MCF 10A (cell line): Measurements from ENCODE around the gene LHFPL2. TPM values are rescaled to one million over a fixed set of nuclear protein-coding genes. Genes with fewer than 3 reads are reported as not detected.

Experiments
- BruUV-seq: library from RNA; stranded (reverse); fragments of 400-500 nt; replicated peaks from 2 replicates; lab custom pipeline; 2021; lab: Mats Ljungman, UMichigan
- CTCF ChIA-PET: fragments of 300-600 bp; sonication (Branson Sonifier 250); formaldehyde crosslinking; extraction: SDS; loops from one replicate; lab custom pipeline; 2021; ENCODE audit warnings: antibody characterized with exemption, inconsistent platforms; lab: Yijun Ruan, JAX
- POLR2A ChIA-PET: fragments of 300-600, 350-650 bp; sonication (Branson Sonifier 250); formaldehyde crosslinking; extraction: SDS; loops from one replicate; lab custom pipeline; 2020; ENCODE audit warnings: antibody characterized with exemption, inconsistent platforms; lab: Yijun Ruan, JAX
- DNase-seq: peaks from one replicate; pipeline ENCODE4 v3.0.0-alpha.2; 2018; ENCODE audit not compliant: unreplicated experiment
- H3K27ac Mint-ChIP-seq: one replicate; pipeline ENCODE4 v1.8.0; 2022; ENCODE audit warnings: mild to moderate bottlenecking, low read depth, mixed read lengths; ENCODE audit not compliant: unreplicated experiment
- H3K27me3 Mint-ChIP-seq: one replicate; pipeline ENCODE4 v1.8.0; 2022; ENCODE audit warnings: mixed read lengths; ENCODE audit not compliant: insufficient read depth, unreplicated experiment
- H3K36me3 Mint-ChIP-seq: one replicate; pipeline ENCODE4 v1.8.0; 2022; ENCODE audit warnings: mild to moderate bottlenecking, moderate library complexity, mixed read lengths; ENCODE audit not compliant: insufficient read depth, unreplicated experiment
- H3K4me1 Mint-ChIP-seq: one replicate; pipeline ENCODE4 v1.8.0; 2022; ENCODE audit warnings: mixed read lengths; ENCODE audit not compliant: insufficient read depth, unreplicated experiment
- H3K4me3 Mint-ChIP-seq: one replicate; pipeline ENCODE4 v1.8.0; 2022; ENCODE audit warnings: mild to moderate bottlenecking, moderate library complexity, mixed read lengths; ENCODE audit not compliant: unreplicated experiment
- H3K9me3 Mint-ChIP-seq: one replicate; pipeline ENCODE4 v1.8.0; 2022; ENCODE audit warnings: mixed read lengths; ENCODE audit not compliant: unreplicated experiment
- intact Hi-C: fragments of 100-400 bp; cut with micrococcal nuclease; formaldehyde crosslinking; loops from 2 replicates; pipeline ENCODE4 v1.14.1; 2022
- total RNA-seq: library from RNA; stranded (reverse); gene quantifications from 2 replicates; pipeline ENCODE4 v1.2.3, GENCODE V29; 2022
- TF ChIP-seq, protein P1 (sequence below): fragments of 200-600 bp; IDR thresholded peaks from one replicate; pipeline ENCODE4 v1.8.0; 2022; ENCODE audit warnings: antibody characterized with exemption, mild to moderate bottlenecking; ENCODE audit not compliant: unreplicated experiment

Gene LHFPL2
- total RNA-seq, 1 experiment from 2014 or later = 45.9 TPM

GRCh38 chr5:78662323-78662722 is 13.8 kb upstream of the LHFPL2 start:
- POLR2A ChIA-PET = no interaction called here

DNA sequence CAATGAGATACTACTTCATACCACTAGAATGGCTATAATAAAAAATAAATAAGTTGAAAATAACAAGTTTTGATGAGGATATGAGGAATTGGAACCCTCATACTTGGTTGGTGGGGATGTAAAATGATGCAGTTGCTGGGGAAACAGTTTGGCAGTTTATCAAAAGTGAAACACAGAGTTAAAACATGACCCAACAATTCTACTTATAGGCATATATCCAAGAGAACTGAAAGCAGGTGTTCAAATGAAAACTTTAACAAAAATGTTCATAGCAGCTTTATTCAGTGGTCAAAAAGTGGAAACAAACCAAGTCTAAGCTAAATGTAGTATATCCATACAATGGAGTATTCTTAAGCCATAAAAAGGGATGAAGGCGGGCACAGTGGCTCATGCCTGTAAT is 13.1 kb upstream of the LHFPL2 start:
- Mint-ChIP-seq H3K9me3 (no peaks in the 10 kb centered on the region), H3K4me1 (no peaks in the 10 kb centered on the region), H3K27ac (no peak overlapping the region), H3K27me3 (no peaks in the 10 kb centered on the region), H3K4me3 (no peak overlapping the region), H3K36me3 (no peaks in the 10 kb centered on the region)
- intact Hi-C loops = no loop called here
- TF ChIP-seq, protein P1, sequence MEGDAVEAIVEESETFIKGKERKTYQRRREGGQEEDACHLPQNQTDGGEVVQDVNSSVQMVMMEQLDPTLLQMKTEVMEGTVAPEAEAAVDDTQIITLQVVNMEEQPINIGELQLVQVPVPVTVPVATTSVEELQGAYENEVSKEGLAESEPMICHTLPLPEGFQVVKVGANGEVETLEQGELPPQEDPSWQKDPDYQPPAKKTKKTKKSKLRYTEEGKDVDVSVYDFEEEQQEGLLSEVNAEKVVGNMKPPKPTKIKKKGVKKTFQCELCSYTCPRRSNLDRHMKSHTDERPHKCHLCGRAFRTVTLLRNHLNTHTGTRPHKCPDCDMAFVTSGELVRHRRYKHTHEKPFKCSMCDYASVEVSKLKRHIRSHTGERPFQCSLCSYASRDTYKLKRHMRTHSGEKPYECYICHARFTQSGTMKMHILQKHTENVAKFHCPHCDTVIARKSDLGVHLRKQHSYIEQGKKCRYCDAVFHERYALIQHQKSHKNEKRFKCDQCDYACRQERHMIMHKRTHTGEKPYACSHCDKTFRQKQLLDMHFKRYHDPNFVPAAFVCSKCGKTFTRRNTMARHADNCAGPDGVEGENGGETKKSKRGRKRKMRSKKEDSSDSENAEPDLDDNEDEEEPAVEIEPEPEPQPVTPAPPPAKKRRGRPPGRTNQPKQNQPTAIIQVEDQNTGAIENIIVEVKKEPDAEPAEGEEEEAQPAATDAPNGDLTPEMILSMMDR = no peak
- ChIA-PET CTCF (interaction anchor here (0.6 kb wide), 2 partner anchors 10 to 121 kb away, joined by 4 to 5 read pairs; no protein-coding TSS in a partner anchor), POLR2A (no interaction called here)
- no TSS peak for BruUV-seq
- DNase-seq = no peak

More at GRCh38 chr5:78662323-78662722, 13.8 kb upstream of the LHFPL2 start:
- Mint-ChIP-seq H3K4me1 (no peaks in the 10 kb centered on the region), H3K4me3 (no peak overlapping the region), H3K9me3 (no peaks in the 10 kb centered on the region), H3K27me3 (no peaks in the 10 kb centered on the region), H3K27ac (no peak overlapping the region), H3K36me3 (no peaks in the 10 kb centered on the region)
- DNase-seq = no peak
- CTCF ChIA-PET = interaction anchor here (0.6 to 0.7 kb wide), 3 partner anchors 17 to 121 kb away, joined by 3 to 4 read pairs (median 3); no protein-coding TSS in a partner anchor
- no TSS peak for BruUV-seq
- intact Hi-C loops = no loop called here
- TF ChIP-seq, protein P1 = no peak

DNA sequence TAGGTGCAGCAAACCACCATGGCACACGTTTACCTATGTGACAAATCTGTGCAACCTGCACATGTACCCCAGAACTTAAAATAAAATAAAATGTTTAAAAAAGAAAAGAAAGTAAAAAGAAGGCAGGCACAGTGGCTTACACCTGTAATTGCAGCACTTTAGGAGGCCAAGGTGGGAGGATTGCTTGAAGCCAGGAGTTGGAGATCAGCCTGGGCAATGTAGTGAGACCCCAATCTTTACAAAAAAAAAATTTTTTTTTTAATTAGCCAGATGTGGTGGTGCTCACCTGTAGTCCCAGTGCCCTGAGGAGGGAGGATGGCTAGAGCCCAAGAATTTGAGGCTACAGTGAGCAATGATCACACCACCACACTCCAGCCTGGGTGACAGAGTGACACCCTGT is 12.5 kb upstream of the LHFPL2 start:
- H3K27ac Mint-ChIP-seq = no peak overlapping the region
- H3K27me3 Mint-ChIP-seq = no peaks in the 10 kb centered on the region
- ChIA-PET CTCF (no interaction called here), POLR2A (no interaction called here)
- DNase-seq = no peak
- H3K4me1 Mint-ChIP-seq = no peaks in the 10 kb centered on the region
- BruUV-seq = no TSS peak
- no peaks in the 10 kb centered on the region for H3K36me3 Mint-ChIP-seq
- TF ChIP-seq, protein P1 = no peak
- intact Hi-C loops = no loop called here
- H3K9me3 Mint-ChIP-seq = no peaks in the 10 kb centered on the region
- H3K4me3 Mint-ChIP-seq = no peak overlapping the region

- Mint-ChIP-seq H3K27ac (no peak overlapping the region), H3K4me1 (no peaks in the 10 kb centered on the region), H3K36me3 (no peaks in the 10 kb centered on the region), H3K4me3 (no peak overlapping the region), H3K27me3 (no peaks in the 10 kb centered on the region), H3K9me3 (no peaks in the 10 kb centered on the region)
- CTCF ChIA-PET = no interaction called here
- intact Hi-C loops = no loop called here
- TF ChIP-seq, protein P1 = no peak
- no TSS peak for BruUV-seq
- DNase-seq = no peak
- POLR2A ChIA-PET = no interaction called here
Measured at GRCh38 chr5:78660401-78660800, 11.8 kb upstream of the LHFPL2 start.
